Nephron (organoid): ENCODE results near the gene PARD3.
A peak's percentile ranks its signal among the peaks of the same experiment; 100 is the strongest.

Experiments
- H3K27ac Mint-ChIP-seq, 3 experiments: 2 replicates each; pipeline ENCODE4 v1.8.0; 2020; ENCODE audit warnings: mixed read lengths in 3 of 3, mild to moderate bottlenecking in 2 of 3, moderate library complexity in 1 of 3
- H3K27me3 Mint-ChIP-seq: 2 replicates; pipeline ENCODE4 v1.8.0; 2021; ENCODE audit warnings: low read depth, mild to moderate bottlenecking, moderate library complexity, mixed read lengths
- H3K36me3 Mint-ChIP-seq: 2 replicates; pipeline ENCODE4 v1.8.0; 2020; ENCODE audit warnings: low read depth, mixed read lengths
- H3K4me1 Mint-ChIP-seq: 2 replicates; pipeline ENCODE4 v1.8.0; 2020; ENCODE audit warnings: mixed read lengths
- H3K4me3 Mint-ChIP-seq, 3 experiments: 2 replicates each; pipeline ENCODE4 v1.8.0; 2020; ENCODE audit warnings: mild to moderate bottlenecking in 3 of 3, mixed read lengths in 3 of 3, moderate library complexity in 2 of 3
- H3K9me3 Mint-ChIP-seq: 2 replicates; pipeline ENCODE4 v1.8.0; 2020; ENCODE audit warnings: mixed read lengths
- TF ChIP-seq, protein P1 (sequence below), 3 experiments: fragments of 200-600 bp; sonication (generic); IDR thresholded peaks; one replicate each; pipeline ENCODE4 v1.5.0; 2021; ENCODE audit warnings: antibody characterized with exemption in 3 of 3; ENCODE audit not compliant: unreplicated experiment in 3 of 3

PARD3 gene

GRCh38 chr10:34088208-34088794 is 726.8 kb downstream of the PARD3 start:
- Mint-ChIP-seq H3K4me1 (no peaks in the 10 kb centered on the region), H3K4me3 (no peak overlapping the region), H3K27me3 (peaks cover 3% of the 10 kb centered on the region), H3K9me3 (peaks cover 27% of the 10 kb centered on the region), H3K36me3 (peaks cover 6% of the 10 kb centered on the region), H3K27ac (no peak overlapping the region)
- TF ChIP-seq, protein P1, sequence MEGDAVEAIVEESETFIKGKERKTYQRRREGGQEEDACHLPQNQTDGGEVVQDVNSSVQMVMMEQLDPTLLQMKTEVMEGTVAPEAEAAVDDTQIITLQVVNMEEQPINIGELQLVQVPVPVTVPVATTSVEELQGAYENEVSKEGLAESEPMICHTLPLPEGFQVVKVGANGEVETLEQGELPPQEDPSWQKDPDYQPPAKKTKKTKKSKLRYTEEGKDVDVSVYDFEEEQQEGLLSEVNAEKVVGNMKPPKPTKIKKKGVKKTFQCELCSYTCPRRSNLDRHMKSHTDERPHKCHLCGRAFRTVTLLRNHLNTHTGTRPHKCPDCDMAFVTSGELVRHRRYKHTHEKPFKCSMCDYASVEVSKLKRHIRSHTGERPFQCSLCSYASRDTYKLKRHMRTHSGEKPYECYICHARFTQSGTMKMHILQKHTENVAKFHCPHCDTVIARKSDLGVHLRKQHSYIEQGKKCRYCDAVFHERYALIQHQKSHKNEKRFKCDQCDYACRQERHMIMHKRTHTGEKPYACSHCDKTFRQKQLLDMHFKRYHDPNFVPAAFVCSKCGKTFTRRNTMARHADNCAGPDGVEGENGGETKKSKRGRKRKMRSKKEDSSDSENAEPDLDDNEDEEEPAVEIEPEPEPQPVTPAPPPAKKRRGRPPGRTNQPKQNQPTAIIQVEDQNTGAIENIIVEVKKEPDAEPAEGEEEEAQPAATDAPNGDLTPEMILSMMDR (IDR thresholded peaks at IDR 0.05; ENCODE audit: unreplicated experiment in 3 of 3) = no peak

DNA sequence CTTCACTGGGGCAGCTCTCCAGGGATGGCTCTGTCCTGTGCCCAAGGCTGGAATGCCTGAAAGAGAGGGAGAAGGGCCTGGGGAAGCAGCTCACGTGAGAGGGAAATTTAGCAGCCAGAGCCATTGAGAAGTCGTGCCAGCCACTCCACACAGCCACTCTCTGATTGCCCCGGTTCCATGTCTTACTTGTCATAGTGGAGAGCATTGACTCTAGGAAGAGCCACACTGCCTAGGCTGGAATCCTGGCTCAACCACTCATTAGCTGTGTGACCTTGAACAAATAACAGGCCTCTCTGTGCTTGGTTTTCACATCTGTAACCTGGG is 728.0 kb downstream of the PARD3 start:
- no peak overlapping the region for H3K27ac Mint-ChIP-seq
- peaks cover 3% of the 10 kb centered on the region for H3K27me3 Mint-ChIP-seq
- H3K4me3 Mint-ChIP-seq = no peak overlapping the region
- H3K36me3 Mint-ChIP-seq = peaks cover 6% of the 10 kb centered on the region
- H3K4me1 Mint-ChIP-seq = no peaks in the 10 kb centered on the region
- TF ChIP-seq, protein P1 (IDR thresholded peaks at IDR 0.05; ENCODE audit: unreplicated experiment in 3 of 3) = no peak
- H3K9me3 Mint-ChIP-seq = peaks cover 21% of the 10 kb centered on the region

GRCh38 chr10:34083567-34083966 is 731.5 kb downstream of the PARD3 start:
- Mint-ChIP-seq H3K27ac (no peak overlapping the region), H3K9me3 (peaks cover 22% of the 10 kb centered on the region)

GRCh38 chr10:34081948-34082347 is 733.1 kb downstream of the PARD3 start:
- H3K27me3 Mint-ChIP-seq = peaks cover 4% of the 10 kb centered on the region
- H3K36me3 Mint-ChIP-seq = peaks cover 6% of the 10 kb centered on the region
- H3K4me1 Mint-ChIP-seq = peaks cover 19% of the 10 kb centered on the region
- H3K9me3 Mint-ChIP-seq = peaks cover 26% of the 10 kb centered on the region
- H3K27ac Mint-ChIP-seq = peak overlapping the region in 1 of 3 experiments; percentile 77
- no peak overlapping the region for H3K4me3 Mint-ChIP-seq
- TF ChIP-seq, protein P1 (IDR thresholded peaks at IDR 0.05; ENCODE audit: unreplicated experiment in 3 of 3) = no peak

More at GRCh38 chr10:34083567-34083966, 731.5 kb downstream of the PARD3 start:
- Mint-ChIP-seq H3K4me1 (peaks cover 19% of the 10 kb centered on the region), H3K4me3 (no peak overlapping the region), H3K27me3 (peaks cover 4% of the 10 kb centered on the region), H3K36me3 (peaks cover 6% of the 10 kb centered on the region)
- TF ChIP-seq, protein P1 (IDR thresholded peaks at IDR 0.05; ENCODE audit: unreplicated experiment in 3 of 3) = no peak

GRCh38 chr10:34081347-34081743 is 733.8 kb downstream of the PARD3 start:
- peaks cover 6% of the 10 kb centered on the region for H3K36me3 Mint-ChIP-seq
- peaks cover 4% of the 10 kb centered on the region for H3K27me3 Mint-ChIP-seq
- TF ChIP-seq, protein P1 (IDR thresholded peaks at IDR 0.05; ENCODE audit: unreplicated experiment in 3 of 3) = no peak
- H3K4me1 Mint-ChIP-seq = peaks cover 19% of the 10 kb centered on the region
- no peak overlapping the region for H3K4me3 Mint-ChIP-seq
- peak overlapping the region in 2 of 3 experiments; percentile 58 to 77 for H3K27ac Mint-ChIP-seq
- peaks cover 26% of the 10 kb centered on the region for H3K9me3 Mint-ChIP-seq
